PC-9 (cell line): ENCODE data around the gene SLC10A6.

Experiments used
- CTCF ChIP-seq: fragments of 200-600 bp; sonication (generic); conservative IDR thresholded peaks from 2 replicates; pipeline ENCODE4 v1.6.1; 2017; ENCODE audit warnings: mixed run types, antibody characterized with exemption, mild to moderate bottlenecking, moderate library complexity
- EZH2 ChIP-seq: fragments of 200-600 bp; sonication (generic); IDR thresholded peaks from 2 replicates; pipeline ENCODE4 v1.8.0; 2017; ENCODE audit warnings: antibody characterized with exemption, low read depth

- TF ChIP-seq CTCF: no peak
- no peak for TF ChIP-seq EZH2
These were observed 3.6 kb downstream of the SLC10A6 start for GRCh38 chr4:86845593-86845992.
